ENCODE measurements around the gene AKAP13.

The AKAP13 gene

GRCh38 chr15:85517086-85517485 is 136.7 kb downstream of the AKAP13 start:
- H3K4me3 ChIP-seq (ENCODE audit: low read depth, low read length): no peak overlapping the region
- TF ChIP-seq CTCF (IDR thresholded peaks at IDR 0.05; ENCODE audit: low read depth, low read length) (no peak), MAX (IDR thresholded peaks at IDR 0.05; ENCODE audit: low read depth, low read length) (no peak), MYC (IDR thresholded peaks at IDR 0.05; ENCODE audit: low read depth, low read length) (no peak)
- DNase-seq (ENCODE audit: low read depth): no peak

GRCh38 chr15:85518979-85519761 is 138.8 kb downstream of the AKAP13 start:
- no peak for DNase-seq (ENCODE audit: low read depth)
- H3K4me3 ChIP-seq (ENCODE audit: low read depth, low read length): no peak overlapping the region
- TF ChIP-seq MAX (IDR thresholded peaks at IDR 0.05; ENCODE audit: low read depth, low read length) (no peak), CTCF (IDR thresholded peaks at IDR 0.05; ENCODE audit: low read depth, low read length) (no peak)

- no peak for TF ChIP-seq MYC (IDR thresholded peaks at IDR 0.05; ENCODE audit: low read depth, low read length)
- no peak for TF ChIP-seq CTCF (IDR thresholded peaks at IDR 0.05; ENCODE audit: low read depth, low read length)
- no peak for TF ChIP-seq MAX (IDR thresholded peaks at IDR 0.05; ENCODE audit: low read depth, low read length)
- no peak for TF ChIP-seq POLR2A (IDR thresholded peaks at IDR 0.05; ENCODE audit: extremely low read depth, insufficient read length)
- DNase-seq (ENCODE audit: low read depth): no peak
- H3K4me3 ChIP-seq (ENCODE audit: low read depth, low read length): no peak overlapping the region
Measured at GRCh38 chr15:85520650-85521049, 140.2 kb downstream of the AKAP13 start.

GRCh38 chr15:85523530-85523929 is 143.1 kb downstream of the AKAP13 start:
- TF ChIP-seq MYC (IDR thresholded peaks at IDR 0.05; ENCODE audit: low read depth, low read length) (no peak), POLR2A (IDR thresholded peaks at IDR 0.05; ENCODE audit: extremely low read depth, insufficient read length) (no peak), MAX (IDR thresholded peaks at IDR 0.05; ENCODE audit: low read depth, low read length) (no peak), CTCF (IDR thresholded peaks at IDR 0.05; ENCODE audit: low read depth, low read length) (no peak)
- H3K4me3 ChIP-seq (ENCODE audit: low read depth, low read length): no peak overlapping the region
- DNase-seq (ENCODE audit: low read depth): no peak

GRCh38 chr15:85525755-85526154 is 145.4 kb downstream of the AKAP13 start:
- H3K4me3 ChIP-seq (ENCODE audit: low read depth, low read length): no peak overlapping the region
- TF ChIP-seq MYC (IDR thresholded peaks at IDR 0.05; ENCODE audit: low read depth, low read length) (no peak), POLR2A (IDR thresholded peaks at IDR 0.05; ENCODE audit: extremely low read depth, insufficient read length) (no peak), CTCF (IDR thresholded peaks at IDR 0.05; ENCODE audit: low read depth, low read length) (no peak), MAX (IDR thresholded peaks at IDR 0.05; ENCODE audit: low read depth, low read length) (no peak)
- DNase-seq (ENCODE audit: low read depth): no peak

Measured in NB4 (cell line).